Fibroblast of peridontal ligament (primary cell): Measurements from ENCODE around the gene PATL2.
"Not testable (repeated sequence)": the region's sequence is repeated elsewhere in the genome, so short reads cannot be mapped to it uniquely, and the experiment has no call there.

Experiments
- DNase-seq: peaks from one replicate; pipeline ENCODE4 v3.0.0-alpha.2; 2010; ENCODE audit errors: extremely low read depth

PATL2 gene

GRCh38 chr15:44719293-44719999, 8.3 kb upstream of the PATL2 start:
- peak; percentile 37 for DNase-seq

GRCh38 chr15:44718927-44719292, 7.8 kb upstream of the PATL2 start:
- no peak for DNase-seq

- DNase-seq: no peak
Observed at GRCh38 chr15:44718180-44718926, 7.2 kb upstream of the PATL2 start.

GRCh38 chr15:44716983-44717602, 6.0 kb upstream of the PATL2 start:
- no peak for DNase-seq

GRCh38 chr15:44715797-44716334, 4.7 kb upstream of the PATL2 start:
- DNase-seq: no peak

GRCh38 chr15:44715142-44715796, 4.1 kb upstream of the PATL2 start:
- no peak for DNase-seq

- DNase-seq: peak; percentile 52
Observed at GRCh38 chr15:44713006-44713966, 2.2 kb upstream of the PATL2 start.

GRCh38 chr15:44712346-44713005, 1.4 kb upstream of the PATL2 start:
- DNase-seq: peak; percentile 86

GRCh38 chr15:44711743-44712345, 721 bp upstream of the PATL2 start:
- peak; percentile 30 for DNase-seq

GRCh38 chr15:44710236-44711095, 657 bp downstream of the PATL2 start:
- DNase-seq: peak; percentile 51

- no peak for DNase-seq
Observed at GRCh38 chr15:44706946-44707636, 4.0 kb downstream of the PATL2 start.

- no peak for DNase-seq
Observed at GRCh38 chr15:44706401-44706800, 4.7 kb downstream of the PATL2 start.

- DNase-seq: no peak
Observed at GRCh38 chr15:44705986-44706385, 5.1 kb downstream of the PATL2 start.

- DNase-seq: not testable (repeated sequence)
Observed at GRCh38 chr15:44700676-44701075, 10.4 kb downstream of the PATL2 start.

GRCh38 chr15:44698641-44699040, 12.5 kb downstream of the PATL2 start:
- DNase-seq: no peak

GRCh38 chr15:44697014-44697413, 14.1 kb downstream of the PATL2 start:
- no peak for DNase-seq

- DNase-seq: no peak
Observed at GRCh38 chr15:44695294-44695693, 15.8 kb downstream of the PATL2 start.

GRCh38 chr15:44694416-44694815, 16.7 kb downstream of the PATL2 start:
- DNase-seq: no peak
